Lung (tissue), 12 donors: ENCODE measurements around the gene DAZAP1. TPM values are rescaled to one million over a fixed set of nuclear protein-coding genes. Genes with fewer than 3 reads are reported as not detected.

ENCODE experiments used
- ATAC-seq: fragments of 200-7000 bp; cut with Tn5 transposase; one replicate; pipeline ENCODE4 v1.9.1; 2020; ENCODE audit warnings: moderate number of reproducible peaks; ENCODE audit not compliant: insufficient read depth, low FRiP score
- DNase-seq, 3 donors: peaks; one replicate each; pipeline ENCODE4 v3.0.0-alpha.2; 2013 to 2017
- H3K27ac ChIP-seq, 2 donors: one replicate each; pipeline ENCODE4 v1.5.1; 2013; ENCODE audit warnings: mild to moderate bottlenecking in 2 of 2, moderate library complexity in 2 of 2, control low read depth in 1 of 2, inconsistent platforms in 1 of 2, low read depth in 1 of 2, low read length in 1 of 2
- H3K27me3 ChIP-seq, 3 donors: one replicate each; pipeline ENCODE4 v1.5.1; 2013; ENCODE audit warnings: low read length in 2 of 3; ENCODE audit not compliant: control insufficient read depth in 3 of 3, insufficient read depth in 3 of 3
- H3K36me3 ChIP-seq, 4 donors: one replicate each; pipeline ENCODE4 v1.5.1; 2013; ENCODE audit warnings: low read length in 4 of 4, mild to moderate bottlenecking in 1 of 4, moderate library complexity in 1 of 4; ENCODE audit not compliant: control insufficient read depth in 4 of 4, insufficient read depth in 4 of 4
- H3K4me1 ChIP-seq, 5 donors: one replicate each; pipeline ENCODE4 v1.5.1; 2013; ENCODE audit warnings: low read length in 5 of 5, mild to moderate bottlenecking in 2 of 5, moderate library complexity in 1 of 5; ENCODE audit not compliant: control insufficient read depth in 5 of 5, insufficient read depth in 5 of 5
- H3K4me3 ChIP-seq: one replicate; pipeline ENCODE4 v1.5.1; 2013; ENCODE audit warnings: mild to moderate bottlenecking, control low read depth, moderate library complexity
- H3K9ac ChIP-seq, 2 donors: one replicate each; pipeline ENCODE4 v1.5.1; 2013; ENCODE audit warnings: low read length in 2 of 2, control low read depth in 1 of 2; ENCODE audit not compliant: insufficient read depth in 1 of 2
- H3K9me3 ChIP-seq, 4 donors: one replicate each; pipeline ENCODE4 v1.5.1; 2013; ENCODE audit warnings: low read length in 3 of 4, mild to moderate bottlenecking in 1 of 4, moderate library complexity in 1 of 4; ENCODE audit not compliant: control insufficient read depth in 4 of 4, insufficient read depth in 3 of 4
- WGBS, 2 donors: extraction: QIAGEN DNeasy Blood & Tissue Kit; methylation state at CpG; one replicate each; pipeline ENCODE4 v1.1.7; 2013; 5-methylcytosine and 5-hydroxymethylcytosine counted together
- polyA plus RNA-seq, 2 donors: library from polyadenylated mRNA; stranded (reverse); fragments of 200-250 nt; gene quantifications; one replicate each; pipeline ENCODE4 v1.2.1, GENCODE V29; 2013
- total RNA-seq, 2 donors: library from RNA; depleted of rRNA in 1 of 2; stranded (reverse); fragments of >200 nt in 1 of 2; gene quantifications; one replicate each; pipeline ENCODE4 v1.2.1, GENCODE V29; 2014 to 2021
- TF ChIP-seq, protein P1 (sequence below): IDR thresholded peaks from 2 replicates; pipeline ENCODE4 v1.5.1; 2012; ENCODE audit warnings: mild to moderate bottlenecking; ENCODE audit errors: control extremely low read depth, extremely low read depth
- donor health status: control.
- donor health status: control.
- donor health status: Bipolar disorder and iron deficiency.
- donor health status: healthy.
- donor health status: DM: yes; HTN: yes; CAD: no.

The DAZAP1 gene
- total and polyA plus RNA-seq, 4 donors, result 61.4 to 125 (median 80.1) TPM

DNA sequence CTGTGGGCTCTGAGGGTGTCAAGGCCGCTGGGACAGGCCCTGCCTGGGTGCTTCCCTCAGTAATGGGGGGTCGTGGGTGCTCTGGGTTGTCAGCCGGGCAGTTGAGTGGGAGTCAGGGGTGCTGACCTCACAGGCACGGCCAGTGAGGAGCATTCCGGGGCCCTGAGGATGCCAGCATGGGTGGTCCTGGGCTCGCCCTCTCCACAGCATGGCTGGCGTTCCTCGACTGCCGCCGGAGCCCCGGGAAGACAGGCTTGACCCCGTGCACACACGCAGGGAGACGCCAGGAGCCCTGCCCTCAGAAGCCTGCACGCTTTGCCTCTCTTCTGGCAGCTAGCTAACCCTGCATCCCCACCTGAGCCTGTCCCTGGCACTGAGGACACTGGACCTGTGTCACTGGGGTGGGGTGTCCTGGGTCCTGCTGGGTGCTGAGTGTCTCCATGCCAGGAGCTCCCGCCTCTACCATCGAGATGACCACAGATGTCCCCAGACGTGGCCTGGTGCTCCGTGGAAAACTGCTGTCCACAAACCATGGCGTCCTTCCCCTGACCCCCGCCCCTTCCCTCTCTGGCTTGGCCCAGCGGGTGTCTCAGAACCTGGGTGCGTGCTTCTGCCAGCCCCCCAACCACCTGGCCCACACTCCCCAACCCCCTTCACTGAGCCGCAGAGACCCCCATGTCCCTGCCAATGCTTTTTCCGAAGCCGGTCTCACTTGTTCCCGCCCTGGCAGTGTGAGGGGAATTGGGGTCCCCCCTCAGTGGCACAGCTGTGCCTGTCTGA is 28.1 kb upstream of the DAZAP1 start:
- peaks cover 0 to 9% (median 0%) of the 10 kb centered on the region in 5 donors for H3K4me1 ChIP-seq
- TF ChIP-seq, protein P1, sequence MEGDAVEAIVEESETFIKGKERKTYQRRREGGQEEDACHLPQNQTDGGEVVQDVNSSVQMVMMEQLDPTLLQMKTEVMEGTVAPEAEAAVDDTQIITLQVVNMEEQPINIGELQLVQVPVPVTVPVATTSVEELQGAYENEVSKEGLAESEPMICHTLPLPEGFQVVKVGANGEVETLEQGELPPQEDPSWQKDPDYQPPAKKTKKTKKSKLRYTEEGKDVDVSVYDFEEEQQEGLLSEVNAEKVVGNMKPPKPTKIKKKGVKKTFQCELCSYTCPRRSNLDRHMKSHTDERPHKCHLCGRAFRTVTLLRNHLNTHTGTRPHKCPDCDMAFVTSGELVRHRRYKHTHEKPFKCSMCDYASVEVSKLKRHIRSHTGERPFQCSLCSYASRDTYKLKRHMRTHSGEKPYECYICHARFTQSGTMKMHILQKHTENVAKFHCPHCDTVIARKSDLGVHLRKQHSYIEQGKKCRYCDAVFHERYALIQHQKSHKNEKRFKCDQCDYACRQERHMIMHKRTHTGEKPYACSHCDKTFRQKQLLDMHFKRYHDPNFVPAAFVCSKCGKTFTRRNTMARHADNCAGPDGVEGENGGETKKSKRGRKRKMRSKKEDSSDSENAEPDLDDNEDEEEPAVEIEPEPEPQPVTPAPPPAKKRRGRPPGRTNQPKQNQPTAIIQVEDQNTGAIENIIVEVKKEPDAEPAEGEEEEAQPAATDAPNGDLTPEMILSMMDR, result no peak
- no peak overlapping the region for H3K27ac ChIP-seq
- peaks cover 0 to 16% (median 2%) of the 10 kb centered on the region in 4 donors for H3K36me3 ChIP-seq
- WGBS, 2 donors, result 84 to 88% methylated on average over 26 to 27 of the region's 27 CpGs
- H3K9me3 ChIP-seq, result no peaks in the 10 kb centered on the region
- no peak for ATAC-seq
- H3K4me3 ChIP-seq, result no peak overlapping the region
- DNase-seq, result no peak
- no peaks in the 10 kb centered on the region for H3K27me3 ChIP-seq
- H3K9ac ChIP-seq, result no peak overlapping the region

DNA sequence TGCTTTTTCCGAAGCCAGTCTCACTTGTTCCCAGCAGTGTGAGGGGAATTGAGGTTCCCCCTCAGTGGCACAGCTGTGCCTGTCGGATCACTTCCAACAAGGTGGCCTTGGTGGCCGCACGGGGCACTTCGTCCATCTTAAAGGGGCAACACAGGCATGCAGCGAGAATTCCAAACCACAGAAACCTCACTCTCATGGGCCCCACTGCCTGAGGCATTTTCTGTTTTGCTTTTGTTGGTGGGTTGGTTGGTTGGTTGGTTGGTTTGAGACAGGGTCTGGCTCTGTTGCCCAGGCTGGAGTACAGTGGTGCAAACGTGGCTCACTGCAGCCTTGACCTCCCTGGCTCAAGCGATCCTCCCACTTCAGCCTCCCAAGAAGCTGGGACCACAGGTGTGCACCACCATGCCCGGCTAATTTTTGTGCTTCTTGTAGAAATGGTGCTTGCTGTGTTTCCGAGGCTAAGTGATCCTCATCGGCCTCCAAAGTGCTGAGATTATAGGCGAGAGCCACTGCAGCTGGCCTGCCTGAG is 27.4 kb upstream of the DAZAP1 start:
- Histone ChIP-seq H3K36me3 (peaks cover 0 to 14% (median 2%) of the 10 kb centered on the region in 4 donors), H3K9me3 (no peaks in the 10 kb centered on the region), H3K4me3 (no peak overlapping the region), H3K27me3 (no peaks in the 10 kb centered on the region), H3K4me1 (peaks cover 0 to 16% (median 0%) of the 10 kb centered on the region in 5 donors), H3K27ac (no peak overlapping the region), H3K9ac (no peak overlapping the region)
- DNase-seq, result no peak
- no peak for ATAC-seq
- WGBS, 2 donors, result 78 to 83% methylated on average over 12 of the region's 12 CpGs
- TF ChIP-seq, protein P1, result no peak

DNA sequence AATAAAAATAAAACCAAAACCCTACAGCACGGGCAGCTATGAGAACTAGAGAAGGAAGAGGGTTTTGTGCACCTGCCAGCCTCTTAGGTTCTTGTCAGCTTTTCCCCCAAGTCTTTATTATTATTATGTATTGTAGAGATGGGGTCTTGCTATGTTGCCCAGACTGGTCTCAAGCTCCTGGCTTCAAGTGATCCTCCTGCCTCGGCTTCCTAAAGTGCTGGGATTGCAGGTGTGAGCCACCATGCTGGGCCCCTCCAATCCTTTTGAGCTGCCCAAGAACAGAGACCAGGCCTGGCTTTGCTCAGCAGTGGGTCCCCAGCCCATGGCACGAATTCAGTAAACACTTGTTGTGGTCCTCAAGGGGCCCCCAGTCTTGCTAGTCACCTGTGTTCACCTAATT is 25.1 kb upstream of the DAZAP1 start:
- no peak overlapping the region for H3K4me3 ChIP-seq
- WGBS, 2 donors, result 83 to 84% methylated on average over 3 of the region's 3 CpGs
- DNase-seq (no peak), ATAC-seq (no peak)
- H3K27me3 ChIP-seq, result no peaks in the 10 kb centered on the region
- H3K9me3 ChIP-seq, result no peaks in the 10 kb centered on the region
- H3K27ac ChIP-seq, result no peak overlapping the region
- TF ChIP-seq, protein P1, result no peak
- peaks cover 0 to 17% (median 0%) of the 10 kb centered on the region in 5 donors for H3K4me1 ChIP-seq
- H3K36me3 ChIP-seq, result peaks cover 0 to 12% (median under 1%) of the 10 kb centered on the region in 4 donors
- H3K9ac ChIP-seq, result no peak overlapping the region
